GM19328 (cell line): ENCODE results near the gene RNF208.
"Not testable (repeated sequence)": the region's sequence is repeated elsewhere in the genome, so short reads cannot be mapped to it uniquely, and the experiment has no call there.

Source experiments
- ATAC-seq: cut with Tn5 transposase; IDR thresholded peaks from one replicate; pipeline ENCODE4 v1.9.1; 2021; ENCODE audit warnings: mild to moderate bottlenecking, moderate library complexity; ENCODE audit not compliant: unreplicated experiment

Gene RNF208

GRCh38 chr9:137222190-137223077 is at the start of gene RNF208:
TSS of gene RNF208 (minus strand) at chr9:137222240. CDS start at chr9:137221212, 1,028 bp downstream.
- ATAC-seq, result no peak

- ATAC-seq, result no peak
These were observed 49.6 kb upstream of the RNF208 start for GRCh38 chr9:137271696-137272076.

- no peak for ATAC-seq
These were observed 49.1 kb upstream of the RNF208 start for GRCh38 chr9:137270929-137271695.

GRCh38 chr9:137269231-137269772 is 47.3 kb upstream of the RNF208 start:
- ATAC-seq, result no peak

GRCh38 chr9:137268538-137269201 is 46.6 kb upstream of the RNF208 start:
- ATAC-seq, result no peak

GRCh38 chr9:137267933-137268355 is 45.9 kb upstream of the RNF208 start:
- no peak for ATAC-seq

GRCh38 chr9:137266585-137267453 is 44.8 kb upstream of the RNF208 start:
- ATAC-seq, result no peak

GRCh38 chr9:137266162-137266527 is 44.1 kb upstream of the RNF208 start:
- ATAC-seq, result no peak

GRCh38 chr9:137265496-137266161 is 43.6 kb upstream of the RNF208 start:
- ATAC-seq, result no peak

GRCh38 chr9:137264067-137264466 is 42.0 kb upstream of the RNF208 start:
- ATAC-seq, result no peak

GRCh38 chr9:137263506-137263905 is 41.5 kb upstream of the RNF208 start:
- no peak for ATAC-seq

- ATAC-seq, result no peak
These were observed 40.9 kb upstream of the RNF208 start for GRCh38 chr9:137262909-137263285.

- not testable (repeated sequence) for ATAC-seq
These were observed 40.3 kb upstream of the RNF208 start for GRCh38 chr9:137262173-137262908.

GRCh38 chr9:137256856-137257255 is 34.8 kb upstream of the RNF208 start:
- no peak for ATAC-seq

GRCh38 chr9:137256362-137256761 is 34.3 kb upstream of the RNF208 start:
- ATAC-seq, result no peak

- ATAC-seq, result no peak
These were observed 33.5 kb upstream of the RNF208 start for GRCh38 chr9:137255448-137256114.

GRCh38 chr9:137254624-137255447 is 32.8 kb upstream of the RNF208 start, which contains the start of gene NELFB:
TSS of gene NELFB (plus strand) at chr9:137255327.
- ATAC-seq, result peak; percentile 79
